Fibroblast of pulmonary artery (primary cell): ENCODE data around the gene PLXDC2.

Experiments
- DNase-seq: peaks from one replicate; pipeline ENCODE4 v3.0.0-alpha.2; 2010; ENCODE audit warnings: low read depth
- H3K4me3 ChIP-seq: replicated peaks from 2 replicates; pipeline ENCODE4 v1.5.1; 2011; ENCODE audit warnings: low read depth, mild to moderate bottlenecking, control low read depth, low read length, moderate library complexity
- CTCF ChIP-seq: IDR thresholded peaks from 2 replicates; pipeline ENCODE4 v1.5.1; 2011; ENCODE audit warnings: mild to moderate bottlenecking, control low read depth, low read length, inconsistent platforms; ENCODE audit errors: missing control alignments

Gene PLXDC2

GRCh38 chr10:19904202-19904661 lies 88.0 kb downstream of the PLXDC2 start:
- TF ChIP-seq CTCF: no peak
- DNase-seq: peak; percentile 27
- H3K4me3 ChIP-seq: no peak overlapping the region

- no peak for TF ChIP-seq CTCF
- H3K4me3 ChIP-seq: no peak overlapping the region
- DNase-seq: no peak
These were observed 90.0 kb downstream of the PLXDC2 start for GRCh38 chr10:19906108-19906791.

GRCh38 chr10:19908991-19909696 lies 92.9 kb downstream of the PLXDC2 start:
- no peak for TF ChIP-seq CTCF

GRCh38 chr10:19911886-19912285 lies 95.7 kb downstream of the PLXDC2 start:
- H3K4me3 ChIP-seq: no peak overlapping the region
- TF ChIP-seq CTCF: no peak
- no peak for DNase-seq

More at GRCh38 chr10:19908991-19909696, 92.9 kb downstream of the PLXDC2 start:
- H3K4me3 ChIP-seq: no peak overlapping the region
- DNase-seq: no peak

GRCh38 chr10:19913987-19914386 lies 97.8 kb downstream of the PLXDC2 start:
- no peak overlapping the region for H3K4me3 ChIP-seq
- no peak for TF ChIP-seq CTCF
- DNase-seq: no peak

- DNase-seq: no peak
- H3K4me3 ChIP-seq: no peak overlapping the region
- no peak for TF ChIP-seq CTCF
These were observed 98.9 kb downstream of the PLXDC2 start for GRCh38 chr10:19915125-19915524.
